GM20431 (cell line): ENCODE results near the gene MT1X.

ENCODE experiments used
- in situ Hi-C: fragments of 300-500 bp; cut with MseI, MboI; formaldehyde crosslinking; loops from one replicate; pipeline ENCODE4 v1.15.0; 2020; ENCODE audit warnings: low sequenced_read_pairs; ENCODE audit not compliant: unreplicated experiment

Gene MT1X

GRCh38 chr16:56675685-56676210 lies 6.5 kb upstream of the MT1X start:
- in situ Hi-C loops: no loop called here

DNA sequence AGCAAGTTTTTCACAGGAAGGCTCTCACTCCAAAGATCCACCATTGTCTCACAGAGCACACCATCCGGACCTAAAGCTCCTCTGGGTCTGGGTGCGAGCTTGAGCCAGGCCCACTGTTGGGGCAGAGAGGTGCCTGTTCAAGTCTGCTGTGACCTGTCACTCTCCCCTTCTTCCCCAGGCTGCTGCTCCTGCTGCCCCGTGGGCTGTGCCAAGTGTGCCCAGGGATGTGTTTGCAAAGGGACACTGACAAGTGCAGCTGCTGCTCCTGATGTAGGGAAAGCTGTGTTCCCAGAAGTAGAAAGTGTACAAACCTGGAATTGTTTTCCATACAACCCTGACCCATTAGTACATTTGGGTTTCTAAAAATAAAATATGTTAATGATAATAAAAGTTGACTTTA lies 4.8 kb upstream of the MT1X start:
- in situ Hi-C loops: no loop called here

DNA sequence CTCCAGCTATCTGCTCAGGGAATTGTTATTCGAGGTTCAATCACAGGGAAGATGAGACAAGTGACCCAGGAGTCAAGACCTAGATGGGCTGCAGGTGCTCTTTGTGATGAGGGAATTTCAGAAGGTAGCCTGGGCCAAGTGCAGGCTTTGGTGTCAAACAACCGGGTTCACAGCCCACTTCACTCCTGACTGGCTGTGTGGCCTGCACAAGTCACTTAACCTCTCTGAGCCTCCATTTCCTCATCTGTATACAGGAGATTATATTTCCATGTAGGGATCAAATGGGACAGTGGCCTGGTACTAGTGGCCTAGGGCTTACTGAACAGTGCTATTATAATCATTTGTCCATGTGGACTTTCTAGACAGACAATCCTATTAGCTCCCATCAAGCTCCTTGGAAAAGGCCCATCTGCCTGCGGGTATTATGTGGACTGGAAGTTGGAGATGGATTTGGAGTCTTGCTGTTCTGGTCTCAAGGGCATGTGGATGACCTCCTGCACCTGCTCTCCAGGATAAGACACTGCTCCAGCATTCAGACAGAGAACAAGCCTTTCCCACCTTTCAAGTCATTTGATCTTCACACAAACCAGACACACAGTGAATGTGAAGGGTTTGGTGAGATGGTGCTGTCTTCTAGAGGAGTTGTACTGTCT lies 3.1 kb upstream of the MT1X start:
- in situ Hi-C loops: no loop called here

DNA sequence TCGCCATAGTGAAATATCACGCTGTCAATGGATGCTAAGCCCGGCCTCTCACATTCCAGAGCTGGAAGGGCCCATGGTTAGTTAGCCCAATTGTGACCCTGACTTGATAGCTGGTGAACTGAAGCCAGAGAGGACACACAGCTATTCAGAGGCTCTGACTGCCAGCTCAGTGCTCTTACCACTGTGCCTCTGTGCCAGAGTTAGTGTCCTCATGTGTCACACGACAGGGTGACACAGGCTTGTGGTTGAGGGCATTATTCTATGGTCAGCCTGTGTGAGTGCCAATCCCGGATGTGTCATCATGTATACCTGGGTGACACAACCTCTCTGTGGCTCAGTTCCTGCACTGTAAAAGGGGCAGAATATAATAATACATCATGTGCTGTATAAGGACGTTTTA lies 2.5 kb upstream of the MT1X start:
- in situ Hi-C loops: no loop called here

GRCh38 chr16:56682703-56683397 lies 580 bp downstream of the MT1X start:
- in situ Hi-C loops: no loop called here

DNA sequence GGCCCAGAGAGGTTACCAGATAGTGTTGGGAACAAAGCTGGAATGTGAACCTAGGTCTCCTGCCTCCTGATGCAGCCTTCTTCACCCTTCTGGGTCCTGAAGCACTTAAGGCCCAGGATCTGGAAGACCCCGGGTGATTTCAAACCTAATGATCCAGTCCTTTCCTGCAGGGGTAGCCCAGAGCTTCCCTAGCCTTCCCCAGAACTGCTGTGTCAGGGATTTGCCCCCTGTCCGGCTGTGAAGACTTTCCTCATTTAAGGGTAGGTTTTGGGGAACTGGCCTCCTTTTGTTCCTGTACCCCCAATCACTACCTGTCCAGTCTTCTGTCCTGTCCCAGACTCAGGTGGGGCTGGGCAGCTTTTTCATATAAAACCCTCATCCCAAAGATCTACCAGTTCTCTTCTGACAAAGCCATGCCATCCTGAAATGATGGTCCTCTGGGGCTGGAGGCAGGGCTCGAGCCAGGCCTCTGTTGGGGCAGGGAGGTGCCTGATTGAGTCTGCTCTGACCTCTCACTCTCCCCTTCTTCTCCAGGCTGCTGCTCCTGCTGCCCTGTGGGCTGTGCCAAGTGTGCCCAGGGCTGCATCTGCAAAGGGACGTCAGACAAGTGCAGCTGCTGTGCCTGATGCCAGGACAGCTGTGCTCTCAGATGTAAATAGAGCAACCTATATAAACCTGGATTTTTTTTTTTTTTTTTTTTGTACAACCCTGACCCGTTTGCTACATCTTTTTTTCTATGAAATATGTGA lies 1.3 kb downstream of the MT1X start:
- in situ Hi-C loops: no loop called here

GRCh38 chr16:56684256-56684925 lies 2.1 kb downstream of the MT1X start:
- in situ Hi-C loops: no loop called here

DNA sequence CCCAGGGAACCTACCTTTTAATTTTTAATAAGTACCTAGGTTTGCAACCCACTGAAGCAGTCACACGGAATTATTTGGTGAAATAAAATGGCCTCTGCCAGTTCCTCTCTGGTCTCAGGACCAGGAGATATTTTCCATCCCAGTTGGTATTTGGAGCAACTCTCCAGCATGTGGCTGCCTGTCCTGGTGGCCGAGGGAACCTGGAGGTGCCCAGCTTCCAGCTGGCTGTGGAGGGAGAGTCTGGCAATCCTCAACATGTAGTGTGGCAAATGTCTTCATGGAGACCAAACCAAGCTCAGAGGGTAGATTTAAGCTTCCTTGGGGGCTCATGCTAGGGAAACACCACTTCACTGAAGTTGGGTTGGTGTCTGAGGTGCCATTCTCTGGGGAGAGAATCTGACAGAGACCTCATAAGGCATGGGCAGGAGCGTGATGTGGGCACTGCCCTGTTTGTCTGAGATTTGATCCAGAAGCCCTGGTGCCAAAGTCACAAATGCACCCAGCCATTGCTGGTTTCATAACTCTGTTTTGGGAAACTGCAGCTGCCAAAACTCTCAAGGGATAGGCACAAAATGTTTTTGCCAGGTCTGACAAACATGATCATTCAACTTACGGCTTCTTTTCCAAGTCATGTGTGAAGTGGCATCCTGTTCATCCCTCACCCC lies 2.8 kb downstream of the MT1X start:
- in situ Hi-C loops: no loop called here

GRCh38 chr16:56686758-56687157 lies 4.5 kb downstream of the MT1X start:
- in situ Hi-C loops: no loop called here

GRCh38 chr16:56688762-56689161 lies 6.5 kb downstream of the MT1X start:
- in situ Hi-C loops: no loop called here

DNA sequence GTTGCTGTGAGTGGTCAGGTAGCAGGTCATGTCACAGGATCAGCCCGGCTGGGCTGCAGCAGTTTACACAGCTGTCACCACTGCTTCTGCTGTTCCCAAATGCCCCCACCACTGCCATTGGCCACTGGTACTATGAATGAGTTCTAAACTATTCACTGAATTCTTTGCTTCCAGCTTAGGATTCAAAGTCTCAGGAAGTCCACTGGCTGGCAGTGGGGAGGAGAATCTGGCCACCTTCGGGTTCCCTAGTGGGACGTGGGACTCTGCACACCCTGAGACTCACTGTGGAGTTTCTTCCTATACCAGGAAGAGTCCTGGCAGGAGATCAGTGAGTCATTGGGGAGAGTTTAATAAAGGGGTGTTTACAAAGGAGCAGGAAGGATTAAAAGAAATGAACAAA lies 6.9 kb downstream of the MT1X start:
- in situ Hi-C loops: no loop called here

DNA sequence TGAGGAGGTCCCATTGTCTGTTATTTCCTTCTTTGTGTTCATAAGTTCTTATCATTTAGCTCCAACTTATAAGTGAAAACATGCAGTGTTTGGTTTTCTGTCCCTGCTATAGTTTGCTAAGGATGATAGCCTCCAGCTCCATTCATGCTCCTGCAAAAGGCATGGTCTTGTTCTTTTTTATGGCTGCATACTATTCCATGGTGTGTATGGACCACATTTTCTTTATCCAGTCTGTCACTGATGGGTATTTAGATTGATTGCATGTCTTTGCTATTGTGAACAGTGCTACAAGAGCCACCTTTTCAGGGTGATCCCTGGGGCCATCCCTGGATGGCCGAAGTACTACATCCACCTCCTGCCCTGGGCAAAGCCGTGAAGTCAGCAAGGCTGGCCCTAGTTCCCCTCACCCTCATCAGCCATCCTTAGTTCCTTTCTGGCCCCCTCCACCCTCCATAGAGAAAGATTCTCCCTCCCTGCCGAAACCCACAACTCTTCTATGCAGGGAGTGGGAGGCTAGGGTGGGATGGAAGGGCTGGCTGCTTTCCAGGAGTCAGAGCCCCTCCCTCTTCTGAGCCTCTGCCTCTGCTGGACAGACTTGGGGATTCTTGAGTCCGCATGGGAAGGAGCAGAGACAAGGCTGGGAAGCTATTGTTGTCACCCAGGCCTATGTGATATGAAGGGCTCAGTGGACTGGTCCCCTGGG lies 8.3 kb downstream of the MT1X start:
- in situ Hi-C loops: no loop called here

DNA sequence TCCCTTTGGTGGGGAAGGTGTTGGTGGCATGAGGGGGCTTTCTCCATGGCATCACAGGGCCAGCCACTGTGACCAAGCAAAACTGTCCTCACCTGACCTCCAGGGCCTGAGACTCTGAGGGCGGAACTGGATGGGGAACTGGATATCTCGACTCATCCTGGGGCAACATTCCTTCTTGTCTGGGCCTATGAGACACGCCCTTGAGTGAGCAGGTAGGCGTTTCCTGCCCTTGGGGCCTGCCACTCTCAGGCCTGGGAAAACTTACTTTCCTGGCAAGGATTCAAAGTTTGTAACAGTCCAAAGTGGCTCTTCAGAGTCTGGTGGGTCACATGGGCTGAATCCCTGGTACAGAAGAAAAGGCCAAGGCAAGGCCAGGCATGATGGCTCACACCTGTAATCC lies 9.6 kb downstream of the MT1X start:
- in situ Hi-C loops: no loop called here

DNA sequence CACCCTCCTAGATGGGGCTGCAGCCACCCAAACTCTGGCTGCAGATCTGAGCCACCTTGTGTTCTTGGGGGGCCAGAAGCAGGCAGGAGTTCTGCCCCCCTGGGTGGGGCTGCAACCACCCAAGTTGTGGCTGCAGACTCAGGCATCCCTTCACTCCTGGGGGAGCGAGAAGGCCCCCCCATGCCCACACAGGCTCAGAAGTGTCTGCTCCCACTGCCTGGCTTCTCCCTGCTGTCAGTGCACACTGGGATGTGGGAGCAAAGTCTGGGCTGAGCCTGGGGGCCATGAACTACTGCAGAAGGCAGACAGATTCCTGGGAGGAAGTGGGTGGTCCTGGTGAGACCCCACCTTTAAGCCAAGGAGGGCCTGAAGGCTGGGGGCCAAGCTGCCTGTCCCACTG lies 13.0 kb downstream of the MT1X start:
- in situ Hi-C loops: loop anchor here (5.0 kb wide), 1 partner anchor 113 kb away; no protein-coding TSS in a partner anchor

GRCh38 chr16:56697456-56698155 lies 15.3 kb downstream of the MT1X start:
- in situ Hi-C loops: loop anchor here (5.0 kb wide), 1 partner anchor 115 kb away; no protein-coding TSS in a partner anchor

- in situ Hi-C loops: no loop called here
Observed at GRCh38 chr16:56700195-56700594, 17.9 kb downstream of the MT1X start.

- in situ Hi-C loops: no loop called here
Observed at GRCh38 chr16:56700631-56701030, 18.4 kb downstream of the MT1X start.

- in situ Hi-C loops: no loop called here
Observed at GRCh38 chr16:56701534-56701933, 19.3 kb downstream of the MT1X start.

DNA sequence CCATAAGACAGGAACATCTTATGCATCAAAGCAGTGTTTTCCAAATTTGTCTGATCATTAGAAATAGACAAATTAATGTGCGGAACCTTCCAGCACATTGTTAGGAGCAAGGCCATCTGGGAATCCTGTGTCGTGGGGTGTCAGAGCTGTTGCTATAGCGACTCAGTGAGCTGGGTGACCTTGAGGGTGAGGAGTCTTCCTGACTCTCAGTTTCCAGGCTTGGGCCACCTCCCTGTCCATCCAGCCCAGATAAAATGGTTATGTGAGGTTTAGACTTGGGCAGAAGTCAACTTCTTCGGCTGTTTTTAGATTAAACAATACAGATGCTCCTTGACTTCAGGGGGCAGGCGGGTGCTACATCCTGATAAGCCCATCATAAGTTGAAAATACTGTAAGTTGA lies 20.6 kb downstream of the MT1X start:
- in situ Hi-C loops: no loop called here
